HCT116 (cell line): ENCODE measurements around the gene RRBP1. TPM values are rescaled to one million over a fixed set of nuclear protein-coding genes. Genes with fewer than 3 reads are reported as not detected.
A peak's percentile ranks its signal among the peaks of the same experiment; 100 is the strongest.

Experiments used
- ATAC-seq: fragments of 200-7000 bp; cut with Tn5 transposase; 2 replicates; pipeline ENCODE4 v1.9.1; 2020; ENCODE audit warnings: mild to moderate bottlenecking, moderate library complexity
- BruUV-seq: library from RNA; stranded (reverse); fragments of 400-500 nt; replicated peaks from 2 replicates; lab custom pipeline; 2021; lab: Mats Ljungman, UMichigan
- CTCF ChIA-PET: fragments of 300-600 bp; sonication (Branson Sonifier 250); formaldehyde crosslinking; loops from one replicate; lab custom pipeline; 2021; ENCODE audit warnings: antibody characterized with exemption; lab: Charles Lee
- POLR2A ChIA-PET: fragments of 300-600, 350-600 bp; sonication (Branson Sonifier 250); formaldehyde crosslinking; loops from one replicate; lab custom pipeline; 2021; ENCODE audit warnings: antibody characterized with exemption; lab: Charles Lee
- RAD21 ChIA-PET, 2 experiments: fragments of 300-600 bp; sonication (Branson Sonifier 250); formaldehyde crosslinking; loops; one replicate each; lab custom pipeline; 2023; ENCODE audit warnings: low total read pairs in 2 of 2; ENCODE audit not compliant: uncharacterized antibody in 2 of 2, unreplicated experiment in 2 of 2, low non-redundant PET in 1 of 2; lab: Charles Lee
- DNase-seq: peaks from one replicate; pipeline ENCODE4 v3.0.0-alpha.2; 2010; ENCODE audit warnings: low read depth, low spot score
- H2AFZ ChIP-seq: fragments of 200-600 bp; shearing (Covaris generic), sonication (generic); 2 replicates; pipeline ENCODE4 v1.6.1; 2017; ENCODE audit warnings: low read depth, mixed run types, mixed read lengths, antibody characterized with exemption, low read length; ENCODE audit not compliant: poor library complexity, severe bottlenecking
- H3K27ac ChIP-seq: 2 replicates; pipeline ENCODE4 v1.5.1; 2012; ENCODE audit warnings: low read depth, low read length
- H3K27me3 ChIP-seq: fragments of 200-600 bp; sonication (generic); 2 replicates; pipeline ENCODE4 v1.6.1; 2016; ENCODE audit warnings: mixed run types, low read length, mixed read lengths; ENCODE audit not compliant: insufficient read depth
- H3K36me3 ChIP-seq, 2 experiments: fragments of 200-500 bp in 1 of 2; fragments of 200-600 bp in 1 of 2; sonication (Bioruptor generic) in 1 of 2; sonication (generic) in 1 of 2; 2 replicates each; pipeline versions ENCODE4 v1.5.1 to v1.6.1; 2014 to 2016; ENCODE audit warnings: low read length in 2 of 2, inconsistent platforms in 1 of 2, mixed read lengths in 1 of 2, mixed run types in 1 of 2; ENCODE audit not compliant: insufficient read depth in 2 of 2, control insufficient read depth in 1 of 2
- H3K4me1 ChIP-seq, 2 experiments: fragments of 200-600 bp in 1 of 2; sonication (generic) in 1 of 2; 2 replicates each; pipeline versions ENCODE4 v1.5.1 to v1.6.1; 2012 to 2017; ENCODE audit warnings: low read length in 2 of 2, inconsistent platforms in 1 of 2, mild to moderate bottlenecking in 1 of 2, mixed read lengths in 1 of 2, mixed run types in 1 of 2, moderate library complexity in 1 of 2; ENCODE audit not compliant: insufficient read depth in 2 of 2, control insufficient read depth in 1 of 2
- H3K4me2 ChIP-seq: fragments of 200-600 bp; sonication (generic); 2 replicates; pipeline ENCODE4 v1.6.1; 2017; ENCODE audit warnings: mixed run types, low read length, mixed read lengths
- H3K4me3 ChIP-seq, 2 experiments: fragments of 200-600 bp in 1 of 2; sonication (generic) in 1 of 2; replicated peaks in 1 of 2; 2 replicates each; pipeline ENCODE4 v1.5.1; 2011 to 2016; ENCODE audit warnings: low read length in 2 of 2, control low read depth in 1 of 2, low read depth in 1 of 2, mild to moderate bottlenecking in 1 of 2, mixed read lengths in 1 of 2, mixed run types in 1 of 2
- H3K79me2 ChIP-seq: fragments of 200-600 bp; sonication (generic); 2 replicates; pipeline ENCODE4 v1.6.1; 2017; ENCODE audit warnings: mild to moderate bottlenecking, mixed run types, low read length, moderate library complexity, mixed read lengths; ENCODE audit not compliant: insufficient read depth
- H3K9ac ChIP-seq: fragments of 200-600 bp; sonication (generic); 2 replicates; pipeline ENCODE4 v1.6.1; 2016; ENCODE audit warnings: low read length, mixed read lengths
- H3K9me2 ChIP-seq: fragments of 200-600 bp; sonication (generic), shearing (Covaris generic); 2 replicates; pipeline ENCODE4 v1.6.1; 2017; ENCODE audit warnings: mixed run types, mild to moderate bottlenecking, moderate library complexity; ENCODE audit not compliant: insufficient read depth
- H3K9me3 ChIP-seq, 2 experiments: fragments of 200-500 bp in 1 of 2; fragments of 200-600 bp in 1 of 2; sonication (Bioruptor generic) in 1 of 2; sonication (generic) in 1 of 2; 2 replicates each; pipeline ENCODE4 v1.6.1; 2014 to 2017; ENCODE audit warnings: low read length in 2 of 2, mixed read lengths in 2 of 2, inconsistent platforms in 1 of 2, low read depth in 1 of 2, mild to moderate bottlenecking in 1 of 2, mixed run types in 1 of 2, moderate library complexity in 1 of 2; ENCODE audit not compliant: control insufficient read depth in 1 of 2, insufficient read depth in 1 of 2
- H4K20me1 ChIP-seq: fragments of 200-600 bp; sonication (generic), shearing (Covaris generic); 2 replicates; pipeline ENCODE4 v1.6.1; 2017; ENCODE audit warnings: mixed run types, mild to moderate bottlenecking, moderate library complexity; ENCODE audit not compliant: insufficient read depth
- RAD21 ChIP-seq: IDR thresholded peaks from 2 replicates; pipeline ENCODE4 v1.6.1; 2012; ENCODE audit warnings: low read depth, mild to moderate bottlenecking
- intact Hi-C: fragments of 100-400 bp; cut with micrococcal nuclease; formaldehyde crosslinking; loops from 2 replicates; pipeline ENCODE4 v1.10.0; 2022
- total RNA-seq: library from RNA; stranded (reverse); gene quantifications from one replicate; pipeline ENCODE4 v1.2.1, GENCODE V29; 2021; ENCODE audit not compliant: unreplicated experiment
- TF ChIP-seq, protein P1 (sequence below): IDR thresholded peaks from 2 replicates; pipeline ENCODE4 v1.6.1; 2012; ENCODE audit warnings: low read depth
- TF ChIP-seq, protein P2 (sequence below), 3 experiments: fragments of 200-600 bp in 1 of 3; sonication (generic) in 1 of 3; IDR thresholded peaks in 2 of 3; conservative IDR thresholded peaks in 1 of 3; 2 replicates each; pipeline ENCODE4 v1.5.1; 2012 to 2017; ENCODE audit warnings: low read depth in 2 of 3, low read length in 2 of 3, antibody characterized with exemption in 1 of 3, borderline replicate concordance in 1 of 3, control low read depth in 1 of 3, mild to moderate bottlenecking in 1 of 3, mixed read lengths in 1 of 3, mixed run types in 1 of 3, moderate library complexity in 1 of 3; ENCODE audit not compliant: insufficient read depth in 1 of 3

RRBP1 gene
- total RNA-seq, 1 experiment from 2014 or later: 123 TPM

DNA sequence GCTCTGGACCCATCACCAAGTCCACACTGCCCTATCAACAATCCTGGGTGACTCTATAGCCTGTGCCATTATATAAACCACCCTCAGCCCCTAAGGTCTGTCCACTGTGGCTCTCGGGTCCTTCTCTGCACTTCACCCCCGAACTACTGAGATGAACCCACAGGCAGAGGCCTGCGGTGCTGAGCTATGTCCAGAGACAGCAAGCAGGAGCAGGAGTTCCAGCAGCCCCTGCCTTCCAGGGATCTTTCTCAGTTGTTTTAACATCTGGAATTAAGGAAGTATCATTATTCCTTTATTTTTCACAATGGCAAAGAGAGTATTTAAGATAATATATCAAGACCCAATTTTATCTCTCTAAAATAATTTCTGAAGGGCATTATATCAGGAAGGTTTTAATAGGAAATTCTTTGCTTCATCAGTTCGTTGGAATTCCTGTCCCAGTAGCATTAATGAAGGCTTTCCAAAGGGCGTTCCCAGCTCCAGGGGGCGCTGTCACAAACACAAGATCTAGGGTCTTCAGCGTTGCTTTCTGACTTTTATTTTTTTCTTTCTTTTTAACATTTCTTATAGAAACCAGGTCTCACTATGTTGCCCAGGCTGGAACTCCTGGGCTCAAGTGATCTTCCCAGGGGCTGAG lies 27.3 kb downstream of the RRBP1 start:
- ChIA-PET CTCF (interaction anchor here (0.8 to 1.8 kb wide), 7 partner anchors 10 to 284 kb away, joined by 3 to 9 read pairs (median 4); partner anchors contain the start of gene RRBP1), POLR2A (no interaction called here), RAD21 (interaction anchor here in 1 of 2 experiments (0.7 kb wide), 1 partner anchor 235 kb away, joined by 3 read pairs; no protein-coding TSS in a partner anchor)
- Histone ChIP-seq H4K20me1 (no peaks in the 10 kb centered on the region; the same call in 1 of the 2 replicates), H3K4me3 (no peak overlapping the region), H3K36me3 (peaks cover 16 to 27% of the 10 kb centered on the region in 2 experiments), H3K9me3 (peaks cover 8 to 10% of the 10 kb centered on the region in 2 experiments; a peak in 1 of 4 replicates), H3K4me2 (no peak overlapping the region), H3K9me2 (no peaks in the 10 kb centered on the region), H3K27me3 (no peaks in the 10 kb centered on the region), H3K79me2 (peaks cover 80% of the 10 kb centered on the region), H2AFZ (no peak overlapping the region), H3K4me1 (peaks cover 0 to 18% of the 10 kb centered on the region in 2 experiments; a peak in 2 of 4 replicates), H3K27ac (no peak overlapping the region), H3K9ac (no peak overlapping the region)
- intact Hi-C loops: loop anchor here (1.0 to 5.0 kb wide), 3 partner anchors 244 to 343 kb away; no protein-coding TSS in a partner anchor
- DNase-seq (no peak), ATAC-seq (peak; percentile 45; the same call in 1 of the 2 replicates)
- no TSS peak for BruUV-seq
- TF ChIP-seq, protein P1, sequence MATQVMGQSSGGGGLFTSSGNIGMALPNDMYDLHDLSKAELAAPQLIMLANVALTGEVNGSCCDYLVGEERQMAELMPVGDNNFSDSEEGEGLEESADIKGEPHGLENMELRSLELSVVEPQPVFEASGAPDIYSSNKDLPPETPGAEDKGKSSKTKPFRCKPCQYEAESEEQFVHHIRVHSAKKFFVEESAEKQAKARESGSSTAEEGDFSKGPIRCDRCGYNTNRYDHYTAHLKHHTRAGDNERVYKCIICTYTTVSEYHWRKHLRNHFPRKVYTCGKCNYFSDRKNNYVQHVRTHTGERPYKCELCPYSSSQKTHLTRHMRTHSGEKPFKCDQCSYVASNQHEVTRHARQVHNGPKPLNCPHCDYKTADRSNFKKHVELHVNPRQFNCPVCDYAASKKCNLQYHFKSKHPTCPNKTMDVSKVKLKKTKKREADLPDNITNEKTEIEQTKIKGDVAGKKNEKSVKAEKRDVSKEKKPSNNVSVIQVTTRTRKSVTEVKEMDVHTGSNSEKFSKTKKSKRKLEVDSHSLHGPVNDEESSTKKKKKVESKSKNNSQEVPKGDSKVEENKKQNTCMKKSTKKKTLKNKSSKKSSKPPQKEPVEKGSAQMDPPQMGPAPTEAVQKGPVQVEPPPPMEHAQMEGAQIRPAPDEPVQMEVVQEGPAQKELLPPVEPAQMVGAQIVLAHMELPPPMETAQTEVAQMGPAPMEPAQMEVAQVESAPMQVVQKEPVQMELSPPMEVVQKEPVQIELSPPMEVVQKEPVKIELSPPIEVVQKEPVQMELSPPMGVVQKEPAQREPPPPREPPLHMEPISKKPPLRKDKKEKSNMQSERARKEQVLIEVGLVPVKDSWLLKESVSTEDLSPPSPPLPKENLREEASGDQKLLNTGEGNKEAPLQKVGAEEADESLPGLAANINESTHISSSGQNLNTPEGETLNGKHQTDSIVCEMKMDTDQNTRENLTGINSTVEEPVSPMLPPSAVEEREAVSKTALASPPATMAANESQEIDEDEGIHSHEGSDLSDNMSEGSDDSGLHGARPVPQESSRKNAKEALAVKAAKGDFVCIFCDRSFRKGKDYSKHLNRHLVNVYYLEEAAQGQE: no peak
- peak; percentile 43 for TF ChIP-seq RAD21
- TF ChIP-seq, protein P2, sequence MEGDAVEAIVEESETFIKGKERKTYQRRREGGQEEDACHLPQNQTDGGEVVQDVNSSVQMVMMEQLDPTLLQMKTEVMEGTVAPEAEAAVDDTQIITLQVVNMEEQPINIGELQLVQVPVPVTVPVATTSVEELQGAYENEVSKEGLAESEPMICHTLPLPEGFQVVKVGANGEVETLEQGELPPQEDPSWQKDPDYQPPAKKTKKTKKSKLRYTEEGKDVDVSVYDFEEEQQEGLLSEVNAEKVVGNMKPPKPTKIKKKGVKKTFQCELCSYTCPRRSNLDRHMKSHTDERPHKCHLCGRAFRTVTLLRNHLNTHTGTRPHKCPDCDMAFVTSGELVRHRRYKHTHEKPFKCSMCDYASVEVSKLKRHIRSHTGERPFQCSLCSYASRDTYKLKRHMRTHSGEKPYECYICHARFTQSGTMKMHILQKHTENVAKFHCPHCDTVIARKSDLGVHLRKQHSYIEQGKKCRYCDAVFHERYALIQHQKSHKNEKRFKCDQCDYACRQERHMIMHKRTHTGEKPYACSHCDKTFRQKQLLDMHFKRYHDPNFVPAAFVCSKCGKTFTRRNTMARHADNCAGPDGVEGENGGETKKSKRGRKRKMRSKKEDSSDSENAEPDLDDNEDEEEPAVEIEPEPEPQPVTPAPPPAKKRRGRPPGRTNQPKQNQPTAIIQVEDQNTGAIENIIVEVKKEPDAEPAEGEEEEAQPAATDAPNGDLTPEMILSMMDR (IDR thresholded peaks at IDR 0.05 in 2 of 3, conservative IDR thresholded peaks at IDR 0.05 in 1 of 3; ENCODE audit: borderline replicate concordance in 1 of 3, insufficient read depth in 1 of 3, low read depth in 2 of 3, low read length in 2 of 3): peak; percentile 29 to 81 (median 73); a peak in 5 of 6 replicates
